Neuronal stem cell (in vitro differentiated cells): Measurements from ENCODE around the gene UGT1A7.
A peak's percentile ranks its signal among the peaks of the same experiment; 100 is the strongest.

ENCODE experiments used
- DNase-seq: peaks from one replicate; pipeline ENCODE4 v3.0.0-alpha.2; 2013; ENCODE audit warnings: low spot score
- H2AFZ ChIP-seq: one replicate; pipeline ENCODE4 v1.6.1; 2013; ENCODE audit warnings: mild to moderate bottlenecking, low read length, inconsistent platforms
- H2AK5ac ChIP-seq: 2 replicates; pipeline ENCODE4 v1.6.1; 2013; ENCODE audit warnings: low read depth, mild to moderate bottlenecking, inconsistent platforms, low read length, moderate library complexity, mixed read lengths
- H2BK120ac ChIP-seq: 2 replicates; pipeline ENCODE4 v1.6.1; 2013; ENCODE audit warnings: low read depth, mild to moderate bottlenecking, inconsistent platforms, low read length, moderate library complexity, mixed read lengths
- H2BK12ac ChIP-seq: one replicate; pipeline ENCODE4 v1.6.1; 2013; ENCODE audit warnings: low read length, inconsistent platforms
- H2BK15ac ChIP-seq: 2 replicates; pipeline ENCODE4 v1.6.1; 2013; ENCODE audit warnings: mild to moderate bottlenecking, low read length, inconsistent platforms, mixed read lengths
- H2BK5ac ChIP-seq: one replicate; pipeline ENCODE4 v1.6.1; 2013; ENCODE audit warnings: inconsistent platforms, mild to moderate bottlenecking, low read length, moderate library complexity
- H3K14ac ChIP-seq: one replicate; pipeline ENCODE4 v1.6.1; 2013; ENCODE audit warnings: low read length, inconsistent platforms
- H3K18ac ChIP-seq: 2 replicates; pipeline ENCODE4 v1.6.1; 2013; ENCODE audit warnings: low read length, inconsistent platforms
- H3K23ac ChIP-seq: 2 replicates; pipeline ENCODE4 v1.6.1; 2013; ENCODE audit warnings: low read depth, mild to moderate bottlenecking, mixed read lengths, low read length, inconsistent platforms; ENCODE audit not compliant: poor library complexity
- H3K27ac ChIP-seq: replicated peaks from 3 replicates; pipeline ENCODE4 v1.5.1; 2013; ENCODE audit warnings: low read length, inconsistent platforms
- H3K27me3 ChIP-seq, 3 experiments: 2 replicates each; pipeline ENCODE4 v1.6.1; 2013; ENCODE audit warnings: low read length in 3 of 3, mild to moderate bottlenecking in 2 of 3, inconsistent platforms in 1 of 3, low read depth in 1 of 3, mixed read lengths in 1 of 3, moderate library complexity in 1 of 3; ENCODE audit not compliant: control insufficient read depth in 3 of 3, insufficient read depth in 3 of 3
- H3K36me3 ChIP-seq, 2 donors: replicated peaks in 1 of 2; 2 replicates each; pipeline ENCODE4 v1.6.1; 2013; ENCODE audit warnings: low read length in 2 of 2; ENCODE audit not compliant: control insufficient read depth in 2 of 2, insufficient read depth in 2 of 2
- H3K4ac ChIP-seq: 2 replicates; pipeline ENCODE4 v1.6.1; 2013; ENCODE audit warnings: inconsistent platforms, mild to moderate bottlenecking, low read length, moderate library complexity
- H3K4me1 ChIP-seq, 2 donors: 1 replicate in 1 of 2; 2 replicates in 1 of 2; pipeline ENCODE4 v1.6.1; 2013; ENCODE audit warnings: low read length in 2 of 2, low read depth in 1 of 2; ENCODE audit not compliant: control insufficient read depth in 2 of 2, insufficient read depth in 1 of 2
- H3K4me2 ChIP-seq: one replicate; pipeline ENCODE4 v1.6.1; 2013; ENCODE audit warnings: mild to moderate bottlenecking, low read length, inconsistent platforms; ENCODE audit not compliant: insufficient read depth, poor library complexity, severe bottlenecking
- H3K4me3 ChIP-seq, 2 donors: 2 replicates each; pipeline ENCODE4 v1.5.1; 2013; ENCODE audit warnings: low read length in 2 of 2, mild to moderate bottlenecking in 2 of 2, inconsistent platforms in 1 of 2, moderate library complexity in 1 of 2
- H3K79me1 ChIP-seq: one replicate; pipeline ENCODE4 v1.6.1; 2013; ENCODE audit warnings: low read depth, mild to moderate bottlenecking, inconsistent platforms, low read length, moderate library complexity
- H3K9ac ChIP-seq: one replicate; pipeline ENCODE4 v1.6.1; 2013; ENCODE audit warnings: mild to moderate bottlenecking, low read depth, low read length, inconsistent platforms; ENCODE audit not compliant: poor library complexity
- H3K9me3 ChIP-seq, 2 donors: replicated peaks in 1 of 2; 2 replicates each; pipeline versions ENCODE3 to v1.6.1; 2013; ENCODE audit warnings: low read length in 2 of 2, mild to moderate bottlenecking in 2 of 2, inconsistent platforms in 1 of 2, low read depth in 1 of 2, mixed read lengths in 1 of 2, moderate library complexity in 1 of 2; ENCODE audit not compliant: control insufficient read depth in 2 of 2, insufficient read depth in 1 of 2
- H4K8ac ChIP-seq: one replicate; pipeline ENCODE4 v1.6.1; 2013; ENCODE audit warnings: low read depth, mild to moderate bottlenecking, inconsistent platforms, low read length, moderate library complexity
- H4K91ac ChIP-seq: one replicate; pipeline ENCODE4 v1.6.1; 2013; ENCODE audit warnings: low read length, low read depth, mild to moderate bottlenecking, inconsistent platforms; ENCODE audit not compliant: poor library complexity
- WGBS, 2 donors: extraction: QIAGEN DNeasy Blood & Tissue Kit; methylation state at CpG; one replicate each; pipeline ENCODE4 v1.1.7; 2013; ENCODE audit warnings: missing lambda C conversion rate in 2 of 2, mixed read lengths in 1 of 2; ENCODE audit not compliant: insufficient read length in 2 of 2, insufficient replicate concordance in 1 of 2; ENCODE audit errors: extremely low coverage in 2 of 2; 5-methylcytosine and 5-hydroxymethylcytosine counted together

UGT1A7 gene

DNA sequence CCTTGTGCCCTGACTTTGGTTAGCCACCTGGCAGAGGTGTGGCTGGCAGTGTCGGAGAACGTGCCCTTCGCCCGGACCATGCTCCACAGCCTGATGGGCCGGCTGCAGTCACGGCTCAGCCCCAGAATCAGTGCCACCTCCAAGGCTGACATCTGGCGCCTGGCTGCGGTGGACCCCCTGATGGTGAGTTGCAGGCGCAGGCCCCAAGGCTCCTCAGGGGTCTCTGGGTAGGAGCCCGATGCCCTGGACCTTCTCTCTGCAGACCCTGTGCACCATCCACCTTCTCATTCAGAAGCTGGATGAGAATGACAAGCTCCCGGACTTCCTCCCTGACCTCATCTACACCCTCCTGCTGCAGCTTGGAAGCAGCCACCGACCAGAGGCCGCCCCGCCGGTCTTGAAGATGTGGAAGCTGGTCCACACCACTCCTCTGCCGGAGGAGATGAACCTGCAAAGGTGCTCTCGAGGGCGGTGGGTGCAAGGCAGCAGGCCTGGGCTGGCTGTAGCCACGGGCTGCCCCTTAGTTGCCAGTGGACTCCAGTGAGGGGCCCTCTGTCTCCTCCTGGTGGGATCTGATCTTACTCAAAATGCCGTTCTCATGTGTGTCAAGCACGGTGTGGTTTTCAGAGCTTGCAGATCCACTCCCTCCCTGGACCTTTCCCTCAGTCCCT is 140.5 kb downstream of the UGT1A7 start:
- Histone ChIP-seq H3K14ac (peak overlapping the region; percentile 95), H3K27me3 (peaks cover 0 to 3% (median 0%) of the 10 kb centered on the region in 3 experiments), H2BK5ac (peak overlapping the region; percentile 44), H3K27ac (no peak overlapping the region), H2BK15ac (no peak overlapping the region), H3K9me3 (no peaks in the 10 kb centered on the region), H3K4me1 (peaks cover 0 to 2% of the 10 kb centered on the region in 2 donors), H2BK12ac (peak overlapping the region; percentile 94), H3K18ac (peak overlapping the region; percentile 68), H3K36me3 (no peaks in the 10 kb centered on the region), H3K4me3 (no peak overlapping the region), H2AK5ac (peak overlapping the region; percentile 1), H3K4ac (peak overlapping the region; percentile 77), H3K4me2 (no peak overlapping the region), H3K79me1 (no peaks in the 10 kb centered on the region), H4K91ac (no peak overlapping the region), H4K8ac (no peak overlapping the region), H3K23ac (no peak overlapping the region), H2AFZ (no peak overlapping the region), H2BK120ac (no peak overlapping the region), H3K9ac (no peak overlapping the region)
- WGBS, 2 donors, result no CpG with 5 or more reads among the region's 21 CpGs
- no peak for DNase-seq
